PC-3 (cell line): ENCODE measurements around the gene HBEGF. TPM values are rescaled to one million over a fixed set of nuclear protein-coding genes. Genes with fewer than 3 reads are reported as not detected.

ENCODE experiments used
- ATAC-seq: fragments of 200-7000 bp; cut with Tn5 transposase; 2 replicates; pipeline ENCODE4 v1.9.1; 2020; ENCODE audit warnings: mild to moderate bottlenecking, moderate library complexity
- BruUV-seq: library from RNA; stranded (reverse); fragments of 400-500 nt; replicated peaks from 2 replicates; lab custom pipeline; 2021; lab: Mats Ljungman, UMichigan
- CTCF ChIA-PET: fragments of 300-600 bp; sonication (Branson Sonifier 250); formaldehyde crosslinking; loops from one replicate; lab custom pipeline; 2022; ENCODE audit warnings: antibody characterized with exemption; lab: Charles Lee
- POLR2A ChIA-PET: fragments of 300-600 bp; sonication (Branson Sonifier 250); formaldehyde crosslinking; loops from one replicate; lab custom pipeline; 2022; ENCODE audit warnings: antibody characterized with exemption; ENCODE audit not compliant: unreplicated experiment; lab: Charles Lee
- DNase-seq: peaks from one replicate; pipeline ENCODE4 v3.0.0-alpha.2; 2015
- H2AFZ ChIP-seq: fragments of 300-600 bp; sonication (generic); 2 replicates; pipeline ENCODE4 v1.6.0; 2016; ENCODE audit warnings: antibody characterized with exemption, low read length
- H3F3A ChIP-seq: fragments of 300-600 bp; sonication (generic); one replicate; pipeline ENCODE4 v1.6.0; 2017; ENCODE audit warnings: antibody characterized with exemption, low read length, control low read depth, mild to moderate bottlenecking; ENCODE audit not compliant: unreplicated experiment
- H3K27ac ChIP-seq: fragments of 300-600 bp; sonication (generic); 2 replicates; pipeline ENCODE4 v1.5.1; 2016; ENCODE audit warnings: mild to moderate bottlenecking, low read length
- H3K27me3 ChIP-seq: fragments of 300-600 bp; sonication (generic); 2 replicates; pipeline ENCODE4 v1.6.1; 2016; ENCODE audit warnings: low read length, mixed read lengths
- H3K36me3 ChIP-seq: fragments of 300-600 bp; sonication (generic); 2 replicates; pipeline ENCODE4 v1.6.1; 2016; ENCODE audit warnings: low read depth, mixed run types, low read length, mixed read lengths
- H3K4me1 ChIP-seq: fragments of 300-600 bp; sonication (generic); 2 replicates; pipeline ENCODE4 v1.5.1; 2016; ENCODE audit warnings: low read length; ENCODE audit not compliant: insufficient read depth
- H3K4me2 ChIP-seq: fragments of 300-600 bp; sonication (generic); 2 replicates; pipeline ENCODE4 v1.6.0; 2016; ENCODE audit warnings: low read length
- H3K4me3 ChIP-seq: fragments of 300-600 bp; sonication (generic); 2 replicates; pipeline ENCODE4 v1.5.1; 2016; ENCODE audit warnings: mild to moderate bottlenecking, low read length, mixed read lengths
- H3K79me2 ChIP-seq: fragments of 300-600 bp; sonication (generic); 2 replicates; pipeline ENCODE4 v1.6.1; 2017; ENCODE audit warnings: low read length, mixed read lengths
- H3K9ac ChIP-seq: fragments of 300-600 bp; sonication (generic); 2 replicates; pipeline ENCODE4 v1.6.0; 2016; ENCODE audit warnings: mild to moderate bottlenecking, low read length
- H3K9me2 ChIP-seq: fragments of 300-600 bp; sonication (generic); replicated peaks from 2 replicates; pipeline ENCODE4 v1.6.1; 2016; ENCODE audit warnings: mixed run types, low read length, mixed read lengths
- H3K9me3 ChIP-seq: fragments of 300-600 bp; sonication (generic); 2 replicates; pipeline ENCODE4 v1.6.1; 2016; ENCODE audit warnings: low read length, mixed read lengths
- H4K20me1 ChIP-seq: fragments of 300-600 bp; sonication (generic); 2 replicates; pipeline ENCODE4 v1.6.1; 2016; ENCODE audit warnings: low read length, mixed read lengths
- EZH2 ChIP-seq: fragments of 300-600 bp; sonication (generic); IDR thresholded peaks from one replicate; pipeline ENCODE4 v1.6.1; 2017; ENCODE audit warnings: antibody characterized with exemption, mild to moderate bottlenecking, low read length; ENCODE audit not compliant: unreplicated experiment
- EZH2phosphoT487 ChIP-seq: fragments of 300-600 bp; sonication (generic); IDR thresholded peaks from 2 replicates; pipeline ENCODE4 v1.6.1; 2018; ENCODE audit warnings: mild to moderate bottlenecking, antibody characterized with exemption, low read length, borderline replicate concordance
- intact Hi-C: fragments of 100-400 bp; cut with micrococcal nuclease; formaldehyde crosslinking; loops from 2 replicates; pipeline ENCODE4 v1.9.0; 2023
- total RNA-seq: library from RNA; depleted of rRNA; stranded (reverse); fragments of >200 nt; gene quantifications from 2 replicates; pipeline ENCODE4 v1.2.3, GENCODE V29; 2014
- TF ChIP-seq, protein P1 (sequence below): fragments of 300-600 bp; sonication (generic); conservative IDR thresholded peaks from 2 replicates; pipeline ENCODE4 v1.5.1; 2017; ENCODE audit warnings: antibody characterized with exemption, low read depth, mild to moderate bottlenecking, low read length

The HBEGF gene
- total RNA-seq, 1 experiment from 2014 or later, result 82.6 TPM

DNA sequence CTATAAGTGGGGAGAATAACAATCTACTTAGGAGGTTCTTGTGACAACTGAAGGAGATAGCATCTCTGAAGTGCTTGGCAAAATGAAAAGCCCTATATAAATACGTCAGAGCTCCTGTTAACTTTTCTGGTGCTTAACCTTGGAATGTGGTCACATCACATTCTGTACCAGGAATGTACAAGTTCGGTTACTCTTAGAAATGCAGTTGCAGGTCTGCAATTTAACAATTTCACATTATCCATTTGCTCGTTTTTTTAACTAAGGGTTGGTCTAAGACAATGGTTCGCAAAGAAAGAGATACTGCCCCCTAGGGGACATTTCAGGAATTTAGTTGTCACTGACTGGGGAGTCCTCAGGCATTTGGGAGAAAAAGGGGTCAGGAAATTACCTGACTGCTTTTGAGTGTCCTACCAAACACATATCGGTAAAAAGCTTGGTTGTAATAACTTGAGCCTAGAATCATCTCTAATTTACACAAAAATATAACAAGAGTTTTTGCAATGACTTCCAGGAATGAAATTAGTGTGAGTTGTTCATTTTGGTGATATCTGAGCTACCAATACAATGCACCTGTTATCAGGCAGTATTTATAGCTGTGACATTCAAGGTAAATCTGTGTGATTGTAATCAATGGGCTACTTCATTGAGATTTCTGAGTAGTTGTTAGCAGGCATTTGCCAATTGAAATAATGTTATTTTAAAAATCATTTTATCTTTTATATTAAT is 5.4 kb upstream of the HBEGF start:
- H3K27me3 ChIP-seq, result no peaks in the 10 kb centered on the region
- intact Hi-C loops, result loop anchor here (1.0 kb wide), 3 partner anchors 90 to 111 kb away; no protein-coding TSS in a partner anchor
- H3K4me1 ChIP-seq, result peaks cover 30% of the 10 kb centered on the region
- 0 out of 2 replicates have a peak, but pooled peaks cover 3% of the 10 kb centered on the region for H3K79me2 ChIP-seq
- peak; percentile 94 for DNase-seq
- H3K36me3 ChIP-seq, result no peaks in the 10 kb centered on the region
- no peaks in the 10 kb centered on the region for H3K9me3 ChIP-seq
- ChIA-PET CTCF (interaction anchor here (0.6 to 1.2 kb wide), 9 partner anchors 12 to 276 kb away, joined by 3 to 13 read pairs (median 3); no protein-coding TSS in a partner anchor), POLR2A (interaction anchor here (0.7 kb wide), 1 partner anchor 196 kb away, joined by 3 read pairs; no protein-coding TSS in a partner anchor)
- H3F3A ChIP-seq, result no peaks in the 10 kb centered on the region
- BruUV-seq, result no TSS peak
- TF ChIP-seq EZH2phosphoT487, result no peak
- TF ChIP-seq, protein P1, sequence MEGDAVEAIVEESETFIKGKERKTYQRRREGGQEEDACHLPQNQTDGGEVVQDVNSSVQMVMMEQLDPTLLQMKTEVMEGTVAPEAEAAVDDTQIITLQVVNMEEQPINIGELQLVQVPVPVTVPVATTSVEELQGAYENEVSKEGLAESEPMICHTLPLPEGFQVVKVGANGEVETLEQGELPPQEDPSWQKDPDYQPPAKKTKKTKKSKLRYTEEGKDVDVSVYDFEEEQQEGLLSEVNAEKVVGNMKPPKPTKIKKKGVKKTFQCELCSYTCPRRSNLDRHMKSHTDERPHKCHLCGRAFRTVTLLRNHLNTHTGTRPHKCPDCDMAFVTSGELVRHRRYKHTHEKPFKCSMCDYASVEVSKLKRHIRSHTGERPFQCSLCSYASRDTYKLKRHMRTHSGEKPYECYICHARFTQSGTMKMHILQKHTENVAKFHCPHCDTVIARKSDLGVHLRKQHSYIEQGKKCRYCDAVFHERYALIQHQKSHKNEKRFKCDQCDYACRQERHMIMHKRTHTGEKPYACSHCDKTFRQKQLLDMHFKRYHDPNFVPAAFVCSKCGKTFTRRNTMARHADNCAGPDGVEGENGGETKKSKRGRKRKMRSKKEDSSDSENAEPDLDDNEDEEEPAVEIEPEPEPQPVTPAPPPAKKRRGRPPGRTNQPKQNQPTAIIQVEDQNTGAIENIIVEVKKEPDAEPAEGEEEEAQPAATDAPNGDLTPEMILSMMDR, result peak; percentile 93
- TF ChIP-seq EZH2, result no peak
- H3K9ac ChIP-seq, result no peak overlapping the region
- peak; percentile 59 for ATAC-seq
- H3K4me3 ChIP-seq, result no peak overlapping the region
- no peak overlapping the region for H2AFZ ChIP-seq
- H4K20me1 ChIP-seq, result no peaks in the 10 kb centered on the region
- peak overlapping the region; percentile 42; the same call in 1 of the 2 replicates for H3K4me2 ChIP-seq
- no peaks in the 10 kb centered on the region for H3K9me2 ChIP-seq
- H3K27ac ChIP-seq, result no peak overlapping the region

DNA sequence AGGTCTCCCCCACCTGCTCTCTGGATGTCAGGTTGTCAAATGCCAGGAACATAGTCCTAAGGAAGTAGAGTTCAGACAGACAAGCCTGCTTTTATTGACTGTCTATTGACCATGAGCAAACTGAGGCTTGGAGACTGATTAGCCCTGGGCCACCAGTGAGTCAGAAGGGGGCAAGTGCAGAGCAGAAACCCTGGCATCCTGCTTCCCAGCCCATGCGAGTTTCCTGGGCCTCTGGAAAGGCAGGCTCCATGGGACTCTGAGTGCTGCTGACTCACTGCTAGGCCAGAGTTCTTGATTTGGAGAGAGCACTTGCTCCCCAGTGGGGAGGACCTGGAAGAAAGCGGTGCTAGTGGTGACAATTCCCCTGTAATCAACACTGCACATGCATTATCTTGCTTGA is 2.8 kb upstream of the HBEGF start:
- H3K27ac ChIP-seq, result peak overlapping the region; percentile 61
- peaks cover 13% of the 10 kb centered on the region for H4K20me1 ChIP-seq
- H3K4me2 ChIP-seq, result peak overlapping the region; percentile 97
- peaks cover 41% of the 10 kb centered on the region for H3K4me1 ChIP-seq
- H3K79me2 ChIP-seq, result peaks cover 23% of the 10 kb centered on the region
- H3K9me3 ChIP-seq, result no peaks in the 10 kb centered on the region
- no peaks in the 10 kb centered on the region for H3F3A ChIP-seq
- intact Hi-C loops, result loop anchor here (5.0 kb wide), 1 partner anchor 172 kb away; the partner anchor contains the start of gene CYSTM1
- H3K9ac ChIP-seq, result no peak overlapping the region; the same call in 1 of the 2 replicates
- H3K4me3 ChIP-seq, result no peak overlapping the region
- peak; percentile 76 for DNase-seq
- H3K27me3 ChIP-seq, result no peaks in the 10 kb centered on the region
- no TSS peak for BruUV-seq
- H3K9me2 ChIP-seq, result no peaks in the 10 kb centered on the region
- TF ChIP-seq, protein P1, result no peak
- no peak for TF ChIP-seq EZH2
- TF ChIP-seq EZH2phosphoT487, result no peak
- no peak overlapping the region for H2AFZ ChIP-seq
- H3K36me3 ChIP-seq, result peaks cover 2% of the 10 kb centered on the region; the same call in 1 of the 2 replicates
- CTCF ChIA-PET, result no interaction called here
- ATAC-seq, result no peak
- POLR2A ChIA-PET, result no interaction called here
